ENCODE measurements around the gene GRK5.

- TF ChIP-seq, protein P1, sequence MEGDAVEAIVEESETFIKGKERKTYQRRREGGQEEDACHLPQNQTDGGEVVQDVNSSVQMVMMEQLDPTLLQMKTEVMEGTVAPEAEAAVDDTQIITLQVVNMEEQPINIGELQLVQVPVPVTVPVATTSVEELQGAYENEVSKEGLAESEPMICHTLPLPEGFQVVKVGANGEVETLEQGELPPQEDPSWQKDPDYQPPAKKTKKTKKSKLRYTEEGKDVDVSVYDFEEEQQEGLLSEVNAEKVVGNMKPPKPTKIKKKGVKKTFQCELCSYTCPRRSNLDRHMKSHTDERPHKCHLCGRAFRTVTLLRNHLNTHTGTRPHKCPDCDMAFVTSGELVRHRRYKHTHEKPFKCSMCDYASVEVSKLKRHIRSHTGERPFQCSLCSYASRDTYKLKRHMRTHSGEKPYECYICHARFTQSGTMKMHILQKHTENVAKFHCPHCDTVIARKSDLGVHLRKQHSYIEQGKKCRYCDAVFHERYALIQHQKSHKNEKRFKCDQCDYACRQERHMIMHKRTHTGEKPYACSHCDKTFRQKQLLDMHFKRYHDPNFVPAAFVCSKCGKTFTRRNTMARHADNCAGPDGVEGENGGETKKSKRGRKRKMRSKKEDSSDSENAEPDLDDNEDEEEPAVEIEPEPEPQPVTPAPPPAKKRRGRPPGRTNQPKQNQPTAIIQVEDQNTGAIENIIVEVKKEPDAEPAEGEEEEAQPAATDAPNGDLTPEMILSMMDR (IDR thresholded peaks at IDR 0.05): no peak
- no peak for TF ChIP-seq POLR2A (IDR thresholded peaks at IDR 0.05)
Measured at GRCh38 chr10:119342335-119342734, 135.0 kb downstream of the GRK5 start.

All from lower leg skin (tissue), 3 donors.